ENCODE data around the gene CHTF18.

DNA sequence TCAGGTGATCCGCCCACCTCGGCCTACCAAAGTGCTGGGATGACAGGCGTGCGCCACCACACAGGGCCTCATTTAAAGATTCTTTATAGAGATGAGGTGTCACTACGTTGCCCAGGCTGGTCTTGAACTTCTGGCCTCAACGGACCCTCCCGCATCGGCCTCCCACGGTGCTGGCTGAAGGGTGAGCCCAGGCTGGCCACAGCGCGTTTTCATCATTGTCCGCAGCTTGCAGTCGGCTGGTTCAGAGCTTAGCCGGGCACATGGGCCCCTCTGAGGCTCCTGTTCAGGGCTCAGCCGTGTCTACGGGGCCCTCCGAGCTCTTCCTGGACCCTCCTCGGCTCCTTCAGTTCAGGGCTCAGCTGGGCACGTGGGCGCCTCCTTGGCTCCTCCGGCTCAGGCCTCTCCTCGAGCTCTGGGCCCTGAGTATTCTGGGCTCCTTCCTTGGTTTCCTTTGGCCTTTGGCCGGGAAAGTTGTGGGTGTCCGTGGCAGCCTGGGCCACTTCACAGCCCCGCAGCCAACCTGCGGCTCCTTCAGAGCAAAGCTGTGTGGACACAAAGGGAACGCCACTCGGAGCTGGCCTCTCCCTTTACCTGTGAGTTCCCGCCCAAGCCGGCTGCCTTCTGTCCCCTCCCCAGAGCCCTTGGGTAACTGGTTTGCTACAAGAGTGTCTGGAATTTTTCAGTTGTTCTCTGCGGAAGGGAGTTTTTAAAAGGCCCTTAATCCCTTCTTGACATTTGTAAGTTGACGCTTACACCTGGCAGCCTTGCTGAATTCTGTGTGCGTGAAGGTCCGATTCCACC, 29.1 kb upstream of the CHTF18 start:
- TF ChIP-seq, protein P1, sequence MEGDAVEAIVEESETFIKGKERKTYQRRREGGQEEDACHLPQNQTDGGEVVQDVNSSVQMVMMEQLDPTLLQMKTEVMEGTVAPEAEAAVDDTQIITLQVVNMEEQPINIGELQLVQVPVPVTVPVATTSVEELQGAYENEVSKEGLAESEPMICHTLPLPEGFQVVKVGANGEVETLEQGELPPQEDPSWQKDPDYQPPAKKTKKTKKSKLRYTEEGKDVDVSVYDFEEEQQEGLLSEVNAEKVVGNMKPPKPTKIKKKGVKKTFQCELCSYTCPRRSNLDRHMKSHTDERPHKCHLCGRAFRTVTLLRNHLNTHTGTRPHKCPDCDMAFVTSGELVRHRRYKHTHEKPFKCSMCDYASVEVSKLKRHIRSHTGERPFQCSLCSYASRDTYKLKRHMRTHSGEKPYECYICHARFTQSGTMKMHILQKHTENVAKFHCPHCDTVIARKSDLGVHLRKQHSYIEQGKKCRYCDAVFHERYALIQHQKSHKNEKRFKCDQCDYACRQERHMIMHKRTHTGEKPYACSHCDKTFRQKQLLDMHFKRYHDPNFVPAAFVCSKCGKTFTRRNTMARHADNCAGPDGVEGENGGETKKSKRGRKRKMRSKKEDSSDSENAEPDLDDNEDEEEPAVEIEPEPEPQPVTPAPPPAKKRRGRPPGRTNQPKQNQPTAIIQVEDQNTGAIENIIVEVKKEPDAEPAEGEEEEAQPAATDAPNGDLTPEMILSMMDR (IDR thresholded peaks at IDR 0.05) = peak in 1 of 6 experiments; percentile 7
- TF ChIP-seq POLR2AphosphoS5 (IDR thresholded peaks at IDR 0.05) = no peak
- TF ChIP-seq POLR2A (IDR thresholded peaks at IDR 0.05) = peak in 1 of 4 donors; percentile 30
- TF ChIP-seq EP300 (IDR thresholded peaks at IDR 0.05) = peak in 1 of 4 donors; percentile 15
